Astrocyte (in vitro differentiated cells and primary cell): ENCODE results near the gene EHBP1.

Experiments
- CTCF ChIP-seq: IDR thresholded peaks from 2 replicates; pipeline ENCODE4 v1.5.1; 2011; ENCODE audit warnings: low read depth, mild to moderate bottlenecking, inconsistent platforms, low read length, moderate library complexity; ENCODE audit not compliant: insufficient read depth
- EZH2 ChIP-seq: IDR thresholded peaks from 2 replicates; pipeline ENCODE4 v1.6.1; 2012; ENCODE audit warnings: mild to moderate bottlenecking, low read length, inconsistent platforms; ENCODE audit not compliant: insufficient read depth

- no peak for TF ChIP-seq CTCF
- no peak for TF ChIP-seq EZH2
Measured at GRCh38 chr2:62852254-62852653, 146.7 kb downstream of the EHBP1 start.
